ENCODE data around the gene SLC45A2.

SLC45A2 gene

DNA sequence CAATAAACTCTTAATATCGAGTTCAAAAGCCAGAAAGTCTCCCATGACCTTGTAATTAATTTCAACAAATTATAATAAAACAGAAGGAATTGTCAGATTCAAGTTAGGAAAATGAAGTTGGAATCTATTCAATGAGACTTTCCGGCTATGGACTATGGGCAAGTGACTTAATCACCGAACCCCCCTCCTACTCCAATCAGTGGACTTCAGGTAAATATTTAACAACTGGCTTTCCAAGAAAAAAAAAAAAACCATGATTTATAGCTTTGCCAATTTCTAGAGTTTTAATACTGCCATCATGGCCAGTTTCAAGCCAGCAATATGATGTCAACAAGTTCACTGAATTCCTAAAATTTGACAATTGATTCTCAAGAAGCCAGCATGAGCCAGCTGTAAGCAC lies 4.5 kb downstream of the SLC45A2 start:
- Histone ChIP-seq H3K36me3 (ENCODE audit: low read length) (no peaks in the 10 kb centered on the region), H3K4me3 (ENCODE audit: insufficient read depth, low read length, poor library complexity, severe bottlenecking) (no peak overlapping the region), H3F3A (ENCODE audit: insufficient read depth) (no peaks in the 10 kb centered on the region), H3K79me2 (ENCODE audit: insufficient read depth, low read length) (no peaks in the 10 kb centered on the region), H3K9me3 (ENCODE audit: insufficient read depth, low read length) (no peaks in the 10 kb centered on the region; the same call in 1 of the 2 replicates), H4K20me1 (ENCODE audit: low read depth, low read length) (no peaks in the 10 kb centered on the region), H3K27me3 (ENCODE audit: low read length) (no peaks in the 10 kb centered on the region), H3K27ac (ENCODE audit: low read depth, low read length) (no peak overlapping the region), H3K4me2 (ENCODE audit: low read depth, low read length, poor library complexity, severe bottlenecking) (no peak overlapping the region), H2AFZ (ENCODE audit: low read depth, low read length, severe bottlenecking) (no peak overlapping the region), H3K9ac (ENCODE audit: low read length) (no peak overlapping the region), H3K9me2 (replicated peaks; ENCODE audit: insufficient read depth, low read length) (no peaks in the 10 kb centered on the region)
- TF ChIP-seq, protein P1, sequence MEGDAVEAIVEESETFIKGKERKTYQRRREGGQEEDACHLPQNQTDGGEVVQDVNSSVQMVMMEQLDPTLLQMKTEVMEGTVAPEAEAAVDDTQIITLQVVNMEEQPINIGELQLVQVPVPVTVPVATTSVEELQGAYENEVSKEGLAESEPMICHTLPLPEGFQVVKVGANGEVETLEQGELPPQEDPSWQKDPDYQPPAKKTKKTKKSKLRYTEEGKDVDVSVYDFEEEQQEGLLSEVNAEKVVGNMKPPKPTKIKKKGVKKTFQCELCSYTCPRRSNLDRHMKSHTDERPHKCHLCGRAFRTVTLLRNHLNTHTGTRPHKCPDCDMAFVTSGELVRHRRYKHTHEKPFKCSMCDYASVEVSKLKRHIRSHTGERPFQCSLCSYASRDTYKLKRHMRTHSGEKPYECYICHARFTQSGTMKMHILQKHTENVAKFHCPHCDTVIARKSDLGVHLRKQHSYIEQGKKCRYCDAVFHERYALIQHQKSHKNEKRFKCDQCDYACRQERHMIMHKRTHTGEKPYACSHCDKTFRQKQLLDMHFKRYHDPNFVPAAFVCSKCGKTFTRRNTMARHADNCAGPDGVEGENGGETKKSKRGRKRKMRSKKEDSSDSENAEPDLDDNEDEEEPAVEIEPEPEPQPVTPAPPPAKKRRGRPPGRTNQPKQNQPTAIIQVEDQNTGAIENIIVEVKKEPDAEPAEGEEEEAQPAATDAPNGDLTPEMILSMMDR (IDR thresholded peaks at IDR 0.05; ENCODE audit: insufficient read depth, low read length, poor library complexity, severe bottlenecking), result no peak
- TF ChIP-seq EZH2phosphoT487 (conservative IDR thresholded peaks at IDR 0.05; ENCODE audit: low read length), result no peak

DNA sequence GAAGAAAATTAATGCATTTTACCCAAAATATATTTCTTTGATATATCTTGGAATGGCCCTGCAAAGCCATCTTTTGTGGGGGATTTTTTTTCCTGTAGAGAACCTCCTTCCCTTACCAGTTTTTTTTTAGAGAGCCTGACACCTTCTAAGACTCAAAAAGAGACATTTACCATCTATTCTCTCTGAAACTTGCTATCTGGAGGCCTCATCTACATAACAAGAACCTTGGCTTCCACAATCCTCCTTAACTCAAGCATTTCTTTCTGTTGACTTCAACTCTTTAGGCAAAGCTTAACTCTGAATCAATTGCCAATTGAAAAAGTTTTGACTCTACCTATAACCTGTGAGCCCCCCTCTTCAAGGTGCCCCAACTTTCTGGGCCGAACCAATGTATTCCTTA lies 6.2 kb downstream of the SLC45A2 start:
- Histone ChIP-seq H3K9me2 (replicated peaks; ENCODE audit: insufficient read depth, low read length) (no peaks in the 10 kb centered on the region), H3K27me3 (ENCODE audit: low read length) (no peaks in the 10 kb centered on the region), H3K4me2 (ENCODE audit: low read depth, low read length, poor library complexity, severe bottlenecking) (no peak overlapping the region), H4K20me1 (ENCODE audit: low read depth, low read length) (no peaks in the 10 kb centered on the region), H2AFZ (ENCODE audit: low read depth, low read length, severe bottlenecking) (no peak overlapping the region), H3F3A (ENCODE audit: insufficient read depth) (no peaks in the 10 kb centered on the region), H3K36me3 (ENCODE audit: low read length) (no peaks in the 10 kb centered on the region), H3K9ac (ENCODE audit: low read length) (no peak overlapping the region), H3K79me2 (ENCODE audit: insufficient read depth, low read length) (no peaks in the 10 kb centered on the region), H3K9me3 (ENCODE audit: insufficient read depth, low read length) (no peaks in the 10 kb centered on the region), H3K4me3 (ENCODE audit: insufficient read depth, low read length, poor library complexity, severe bottlenecking) (no peak overlapping the region), H3K27ac (ENCODE audit: low read depth, low read length) (no peak overlapping the region)
- no peak for TF ChIP-seq EZH2phosphoT487 (conservative IDR thresholded peaks at IDR 0.05; ENCODE audit: low read length)
- TF ChIP-seq, protein P1 (IDR thresholded peaks at IDR 0.05; ENCODE audit: insufficient read depth, low read length, poor library complexity, severe bottlenecking), result no peak

DNA sequence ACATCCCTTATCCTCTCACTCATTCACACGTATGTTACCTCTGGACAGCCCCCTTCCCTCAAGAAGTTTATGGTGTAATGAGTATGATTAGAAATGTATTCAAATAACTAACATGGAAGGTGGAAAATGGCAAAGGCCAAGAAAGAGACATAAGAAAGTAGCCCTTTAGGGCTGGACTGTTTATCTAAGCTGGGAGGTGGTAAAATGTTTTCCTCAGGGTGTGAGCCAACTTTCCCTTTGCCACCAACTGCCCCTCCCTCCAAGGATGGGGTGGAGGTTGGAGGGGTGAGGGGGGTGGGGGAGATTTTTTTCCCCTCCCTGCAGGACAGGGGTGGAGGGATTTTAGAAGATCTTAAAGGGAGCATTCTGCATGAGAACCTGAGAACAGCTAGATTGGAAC lies 8.2 kb downstream of the SLC45A2 start:
- Histone ChIP-seq H3K36me3 (ENCODE audit: low read length) (no peaks in the 10 kb centered on the region), H3K27me3 (ENCODE audit: low read length) (no peaks in the 10 kb centered on the region)

More for the DNA sequence above, 8.2 kb downstream of the SLC45A2 start:
- Histone ChIP-seq H3K4me3 (ENCODE audit: insufficient read depth, low read length, poor library complexity, severe bottlenecking) (no peak overlapping the region), H3K9ac (ENCODE audit: low read length) (no peak overlapping the region), H3F3A (ENCODE audit: insufficient read depth) (no peaks in the 10 kb centered on the region), H3K9me3 (ENCODE audit: insufficient read depth, low read length) (no peaks in the 10 kb centered on the region), H3K4me2 (ENCODE audit: low read depth, low read length, poor library complexity, severe bottlenecking) (no peak overlapping the region), H3K9me2 (replicated peaks; ENCODE audit: insufficient read depth, low read length) (no peaks in the 10 kb centered on the region), H4K20me1 (ENCODE audit: low read depth, low read length) (no peaks in the 10 kb centered on the region), H3K27ac (ENCODE audit: low read depth, low read length) (no peak overlapping the region), H3K79me2 (ENCODE audit: insufficient read depth, low read length) (no peaks in the 10 kb centered on the region), H2AFZ (ENCODE audit: low read depth, low read length, severe bottlenecking) (no peak overlapping the region)
- TF ChIP-seq, protein P1 (IDR thresholded peaks at IDR 0.05; ENCODE audit: insufficient read depth, low read length, poor library complexity, severe bottlenecking), result no peak
- TF ChIP-seq EZH2phosphoT487 (conservative IDR thresholded peaks at IDR 0.05; ENCODE audit: low read length), result no peak
